Stimulated activated CD4-positive, alpha-beta T cell treated with anti-CD3 and anti-CD28 coated beads, Interleukin-1b, Interleukin-23, amount 100 ng/mL, for 4 hours (primary cell): ENCODE measurements around the gene RBPMS2.

Source experiments
- DNase-seq, 2 donors: peaks; one replicate each; pipeline ENCODE4 v3.0.0-alpha.2; 2020; ENCODE audit warnings: low read depth in 2 of 2

Gene RBPMS2

GRCh38 chr15:64783796-64784195 lies 8.4 kb upstream of the RBPMS2 start:
- DNase-seq, result no peak

GRCh38 chr15:64782751-64783150 lies 7.4 kb upstream of the RBPMS2 start:
- no peak for DNase-seq

DNA sequence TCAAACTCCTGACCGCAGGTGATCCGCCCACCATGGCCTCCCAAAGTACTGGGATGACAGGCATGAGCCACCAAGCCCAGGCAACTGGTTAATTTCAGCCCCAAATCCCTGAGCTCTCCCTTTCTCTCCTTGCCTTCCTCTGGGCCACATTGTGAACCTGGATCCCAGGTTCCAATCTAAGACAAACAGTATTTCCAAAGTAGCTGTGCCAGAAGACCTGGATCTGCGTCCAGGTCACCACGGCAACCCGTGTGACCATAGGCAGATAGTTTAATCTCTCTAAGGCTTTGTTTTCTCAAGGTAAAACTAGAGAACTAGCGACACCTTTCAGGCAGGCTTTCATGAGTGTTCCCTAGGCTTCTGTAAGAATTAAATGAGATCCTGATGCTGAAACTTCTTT lies 5.9 kb upstream of the RBPMS2 start:
- DNase-seq, result no peak

- DNase-seq, result no peak
Measured at GRCh38 chr15:64780600-64781156, 5.3 kb upstream of the RBPMS2 start.

DNA sequence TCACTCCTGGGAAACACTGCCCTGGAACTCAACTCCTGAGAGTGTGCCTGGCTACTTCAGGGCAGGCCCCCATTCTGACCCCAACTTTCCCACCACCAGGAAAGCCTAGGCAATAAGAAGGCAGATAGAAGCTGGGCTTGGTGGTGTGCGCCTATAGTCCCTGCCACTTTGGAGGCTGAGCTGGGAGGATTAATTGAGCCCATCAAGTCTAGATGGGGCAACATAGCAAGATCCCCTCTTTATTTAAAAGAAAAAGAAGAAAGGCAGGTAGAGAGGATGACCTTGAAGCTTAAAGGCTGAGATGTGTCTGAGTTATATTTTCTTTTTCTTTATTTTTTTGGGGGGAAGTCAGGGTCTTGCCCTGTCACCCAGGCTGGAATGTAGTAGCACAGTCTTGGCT lies 4.2 kb upstream of the RBPMS2 start:
- no peak for DNase-seq

- no peak for DNase-seq
Measured at GRCh38 chr15:64779024-64779423, 3.6 kb upstream of the RBPMS2 start.

DNA sequence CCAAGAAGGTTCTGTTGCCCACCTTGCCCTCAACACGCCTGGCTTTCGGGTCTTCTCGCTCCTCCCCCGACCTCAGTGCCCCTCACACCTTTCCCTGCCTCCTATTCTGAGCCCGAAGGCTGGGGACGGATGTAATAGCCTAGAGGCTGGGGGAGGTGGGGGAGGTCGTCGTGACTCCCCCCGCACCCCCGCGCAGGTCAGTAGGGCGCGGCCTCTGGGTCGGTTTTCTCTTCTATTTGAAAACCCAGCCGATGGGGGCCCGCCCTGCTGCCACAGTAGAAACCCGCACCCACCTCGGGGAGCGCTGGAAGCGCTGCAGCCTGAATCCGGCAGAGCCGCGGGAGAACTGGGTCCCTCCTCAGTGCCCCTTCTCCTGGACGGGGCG lies 1.0 kb upstream of the RBPMS2 start:
- no peak for DNase-seq

DNA sequence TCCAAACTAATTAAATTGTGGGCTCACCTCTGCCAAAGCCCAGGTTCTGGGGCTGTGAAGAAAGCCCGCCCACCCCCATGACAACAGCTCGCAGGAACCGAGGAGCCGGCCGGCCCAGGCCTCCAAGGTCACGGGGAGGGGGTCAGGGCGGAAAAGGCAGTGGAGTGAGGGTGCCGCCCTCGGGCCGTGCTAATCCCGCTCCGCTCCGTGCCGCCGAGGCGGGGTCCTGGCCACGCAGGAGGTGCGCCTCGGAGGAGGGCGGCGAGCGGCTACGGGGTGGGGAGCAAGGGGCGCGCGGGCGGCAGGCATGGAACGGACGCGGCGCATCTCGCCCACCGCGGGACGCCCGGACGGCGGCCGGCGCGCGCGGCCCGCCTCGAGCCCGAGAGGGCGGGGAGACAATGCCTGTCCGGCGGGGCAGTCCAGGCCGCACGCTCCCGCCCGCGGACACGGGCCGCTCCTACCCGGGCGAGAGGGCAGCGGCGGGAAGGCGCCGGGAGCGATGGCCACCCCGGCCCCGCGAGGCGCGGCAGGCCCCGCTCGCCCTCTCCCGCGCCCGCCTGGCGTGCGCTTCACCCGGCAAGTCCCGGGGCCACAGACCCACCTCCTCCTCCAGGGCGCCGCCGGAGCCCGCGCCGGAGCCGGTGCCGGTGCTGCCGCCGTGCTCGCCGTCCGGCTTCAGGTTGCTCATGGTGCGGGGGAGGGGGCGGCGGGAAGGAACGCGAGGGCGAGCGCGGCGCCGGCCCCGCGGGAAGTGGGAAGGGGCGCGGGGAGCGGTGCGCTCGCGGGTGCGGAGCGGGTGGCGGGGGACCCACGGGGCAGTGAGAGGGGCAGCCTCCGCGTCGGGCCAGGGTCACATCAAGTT lies 528 bp downstream of the RBPMS2 start:
- peak in 1 of 2 donors; percentile 9 for DNase-seq

- no peak for DNase-seq
Measured at GRCh38 chr15:64774037-64774628, 1.3 kb downstream of the RBPMS2 start.

GRCh38 chr15:64773606-64774005 lies 1.8 kb downstream of the RBPMS2 start:
- no peak for DNase-seq

DNA sequence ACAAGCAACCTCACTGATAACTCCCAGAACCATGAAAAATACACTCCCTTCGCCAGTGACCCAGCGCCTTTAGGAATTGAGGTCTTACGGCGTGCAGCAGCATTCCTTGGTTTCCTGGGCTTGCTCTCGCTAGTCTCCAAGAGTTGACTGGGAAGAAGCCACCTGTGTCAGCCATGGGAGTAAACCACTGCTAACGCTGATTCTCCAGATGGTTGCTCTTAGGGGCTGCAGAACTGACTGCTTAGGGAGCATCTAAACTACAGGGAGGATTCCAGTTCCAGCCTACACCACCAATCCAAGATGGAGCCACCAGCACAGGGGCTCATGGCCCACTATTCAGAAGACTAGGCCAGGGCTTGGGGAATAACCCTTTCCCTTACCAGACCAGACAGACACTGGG lies 2.4 kb downstream of the RBPMS2 start:
- no peak for DNase-seq

DNA sequence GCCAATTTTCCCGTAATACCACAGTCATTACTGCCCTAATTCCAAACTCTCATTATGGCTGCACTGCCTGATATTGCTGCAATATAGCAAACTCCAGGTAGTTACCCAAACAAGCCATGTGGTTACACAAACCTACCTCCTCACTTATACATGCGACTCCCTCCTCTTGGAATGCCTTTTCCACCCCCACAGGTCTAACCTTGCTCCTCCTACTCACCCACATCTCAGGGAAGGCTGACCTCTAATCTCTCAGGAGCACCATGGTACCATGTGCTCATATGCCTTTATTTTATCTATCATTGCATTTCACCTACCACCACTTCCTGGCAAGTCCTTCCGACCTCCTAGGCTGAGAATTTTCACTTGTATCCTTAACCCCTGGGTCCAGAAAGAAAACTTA lies 2.9 kb downstream of the RBPMS2 start:
- DNase-seq, result no peak

GRCh38 chr15:64770626-64771025 lies 4.8 kb downstream of the RBPMS2 start:
- no peak for DNase-seq

GRCh38 chr15:64767203-64767602 lies 8.2 kb downstream of the RBPMS2 start:
- DNase-seq, result no peak

DNA sequence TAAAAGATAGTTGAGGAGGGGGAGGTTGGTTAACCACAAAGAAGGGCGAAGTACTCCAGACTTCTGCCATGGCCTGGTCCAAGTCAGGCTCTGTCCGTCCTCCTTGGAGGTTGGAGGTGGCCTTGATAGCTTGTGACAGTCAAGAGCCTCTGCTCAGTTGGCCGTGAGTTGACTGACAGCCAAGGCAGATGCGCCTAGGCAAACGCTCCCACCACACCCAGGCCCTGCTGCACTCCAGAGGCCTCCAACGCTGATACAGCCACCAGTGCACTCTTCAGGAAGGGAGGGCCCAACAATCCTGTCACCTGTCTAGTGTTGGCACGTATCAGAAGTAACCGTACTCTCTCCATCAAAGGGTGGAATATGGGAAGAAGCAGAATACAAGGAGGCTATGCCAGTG lies 9.3 kb downstream of the RBPMS2 start:
- no peak for DNase-seq

DNA sequence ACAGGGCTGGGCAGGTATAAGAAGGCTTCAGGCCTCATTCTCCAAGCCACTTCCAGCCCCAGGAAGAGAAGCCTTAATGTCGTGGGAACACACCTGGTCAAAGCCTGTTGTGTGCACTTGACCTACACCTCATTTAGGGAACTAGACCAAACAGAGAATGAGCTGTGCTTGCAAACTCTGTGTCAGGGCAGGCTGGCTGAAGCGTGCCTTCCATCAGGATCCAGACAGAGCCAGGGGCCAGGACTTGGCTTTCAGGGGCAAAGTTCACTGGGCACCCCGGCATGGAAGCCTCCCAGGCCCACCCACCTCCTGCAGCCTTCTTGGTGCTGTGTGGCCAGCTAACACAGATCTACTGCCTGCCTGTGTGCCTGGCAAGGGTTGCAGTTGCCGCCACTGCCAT lies 11.5 kb downstream of the RBPMS2 start:
- DNase-seq, result no peak

GRCh38 chr15:64763462-64763861 lies 11.9 kb downstream of the RBPMS2 start:
- no peak for DNase-seq

GRCh38 chr15:64763021-64763420 lies 12.4 kb downstream of the RBPMS2 start:
- no peak for DNase-seq

DNA sequence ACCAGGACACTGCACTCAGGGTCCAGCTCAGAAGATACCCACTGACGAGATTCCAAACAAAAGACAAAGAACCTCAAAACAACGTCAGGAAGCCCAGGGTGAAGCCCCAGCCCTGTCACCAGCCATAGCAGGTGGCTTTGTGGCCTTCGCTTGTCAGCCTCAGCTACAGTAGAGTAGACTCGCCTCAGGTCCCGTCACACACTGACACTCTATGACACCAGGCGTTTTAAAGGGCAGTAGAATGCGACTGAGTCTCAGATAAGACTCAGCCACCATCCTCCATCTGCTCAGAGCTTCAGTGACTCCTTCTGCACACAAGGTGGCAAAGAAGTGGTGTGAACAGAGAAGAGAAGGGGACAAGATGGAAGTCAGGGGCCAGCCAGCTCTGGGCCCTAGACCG lies 12.8 kb downstream of the RBPMS2 start:
- no peak for DNase-seq

GRCh38 chr15:64761156-64761555 lies 14.2 kb downstream of the RBPMS2 start:
- DNase-seq, result no peak

GRCh38 chr15:64760056-64760455 lies 15.3 kb downstream of the RBPMS2 start:
- DNase-seq, result no peak

DNA sequence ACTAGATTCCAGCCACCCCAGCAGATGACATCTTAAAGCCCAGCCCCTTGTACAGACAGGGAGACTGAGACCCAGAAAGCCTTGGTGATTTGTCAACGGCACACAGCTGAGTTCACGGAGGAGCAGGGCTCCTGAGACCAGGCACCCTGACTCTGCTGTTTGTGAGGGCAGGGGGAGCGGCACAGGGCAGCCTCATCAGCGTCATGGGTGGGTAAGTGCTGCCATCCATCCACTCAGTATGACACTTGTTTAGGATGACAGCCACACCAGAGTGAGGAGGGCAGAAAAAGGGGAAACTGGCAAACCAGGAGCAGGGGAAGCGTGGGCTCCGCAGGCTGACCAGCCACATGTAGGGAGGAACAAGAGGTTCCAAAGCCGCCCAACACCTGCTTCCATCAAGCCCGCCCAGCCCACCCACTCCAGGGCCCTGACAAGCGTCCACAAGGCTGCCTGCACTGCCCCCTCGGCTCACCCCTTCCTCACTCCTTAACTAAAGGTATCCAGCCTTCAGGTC lies 19.9 kb downstream of the RBPMS2 start:
- DNase-seq, result no peak
